Measurements from ENCODE around the gene RPS6KL1.

RPS6KL1 gene

DNA sequence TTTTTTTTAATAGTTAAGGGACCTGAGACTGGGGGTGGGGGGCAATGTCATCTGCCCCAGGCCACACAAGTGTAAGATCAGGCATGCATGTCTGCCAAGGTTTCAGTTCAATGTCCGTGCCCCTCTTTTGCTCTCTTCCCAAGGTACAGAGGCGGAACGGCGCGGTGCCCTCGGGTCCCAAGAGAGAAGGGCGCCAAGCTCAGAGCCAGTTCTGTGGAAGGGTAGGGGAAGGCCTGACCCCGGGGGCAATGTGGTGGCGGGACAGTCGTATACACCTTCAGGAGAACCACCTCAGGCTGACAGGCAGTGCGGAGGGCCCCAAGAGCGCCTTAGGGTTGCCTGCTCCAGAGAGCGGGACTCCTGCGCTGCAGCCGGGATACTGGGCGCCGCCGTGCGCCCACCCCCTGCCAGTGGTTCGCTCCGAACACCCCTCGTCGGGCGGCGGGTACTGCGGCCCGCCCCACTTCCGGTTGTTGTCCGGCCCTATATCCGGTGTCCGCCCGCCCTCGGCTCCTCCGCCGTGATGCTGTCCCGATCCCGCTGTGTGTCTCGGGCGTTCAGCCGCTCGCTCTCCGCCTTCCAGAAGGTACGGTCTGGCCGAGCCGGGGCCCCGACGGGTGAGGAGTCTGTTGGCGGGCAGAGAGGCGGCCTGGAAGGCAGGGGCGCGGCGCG, 41.5 kb downstream of the RPS6KL1 start, which contains the start of gene DLST:
DLST (plus strand) TSS at position 486 of the 672 bp plus-strand sequence; CDS start at position 524, 38 bp downstream.
- peak; percentile 83 for DNase-seq

DNA sequence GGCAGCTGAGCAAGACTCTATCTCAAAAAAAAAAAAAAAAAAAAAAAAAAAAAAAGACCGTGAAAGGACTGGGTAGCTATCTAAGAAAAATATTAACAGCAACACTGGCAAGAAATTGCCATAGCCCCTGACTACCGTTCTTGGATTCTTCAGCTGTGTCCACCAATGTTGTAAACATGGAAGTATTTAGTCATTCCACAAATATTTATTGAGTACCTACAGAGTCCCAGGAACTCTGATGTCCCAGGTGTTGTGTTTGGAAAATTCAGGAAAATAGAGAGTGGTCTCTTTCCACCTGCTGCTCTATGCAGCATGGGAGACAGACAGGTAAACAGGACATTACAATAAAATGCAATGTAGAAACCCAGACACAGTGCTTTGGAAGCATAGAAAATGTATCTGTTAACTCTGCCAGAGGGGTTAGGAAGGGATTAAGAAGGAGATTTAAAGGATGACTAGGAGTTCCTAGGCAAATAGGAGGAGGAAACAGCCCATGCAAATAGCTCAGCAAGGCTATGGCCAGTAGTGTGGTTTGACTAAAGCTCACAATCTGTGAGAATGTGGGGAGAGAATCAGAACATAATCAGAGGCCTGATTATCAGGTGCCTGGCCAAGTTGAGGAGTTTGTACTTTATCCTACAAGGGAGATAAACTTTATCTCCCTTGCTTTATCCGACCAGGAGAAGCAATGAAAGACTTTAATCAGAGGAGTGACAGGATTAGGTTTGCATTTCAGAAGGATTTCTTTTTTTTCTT, 43.5 kb downstream of the RPS6KL1 start:
- DNase-seq, result no peak

DNA sequence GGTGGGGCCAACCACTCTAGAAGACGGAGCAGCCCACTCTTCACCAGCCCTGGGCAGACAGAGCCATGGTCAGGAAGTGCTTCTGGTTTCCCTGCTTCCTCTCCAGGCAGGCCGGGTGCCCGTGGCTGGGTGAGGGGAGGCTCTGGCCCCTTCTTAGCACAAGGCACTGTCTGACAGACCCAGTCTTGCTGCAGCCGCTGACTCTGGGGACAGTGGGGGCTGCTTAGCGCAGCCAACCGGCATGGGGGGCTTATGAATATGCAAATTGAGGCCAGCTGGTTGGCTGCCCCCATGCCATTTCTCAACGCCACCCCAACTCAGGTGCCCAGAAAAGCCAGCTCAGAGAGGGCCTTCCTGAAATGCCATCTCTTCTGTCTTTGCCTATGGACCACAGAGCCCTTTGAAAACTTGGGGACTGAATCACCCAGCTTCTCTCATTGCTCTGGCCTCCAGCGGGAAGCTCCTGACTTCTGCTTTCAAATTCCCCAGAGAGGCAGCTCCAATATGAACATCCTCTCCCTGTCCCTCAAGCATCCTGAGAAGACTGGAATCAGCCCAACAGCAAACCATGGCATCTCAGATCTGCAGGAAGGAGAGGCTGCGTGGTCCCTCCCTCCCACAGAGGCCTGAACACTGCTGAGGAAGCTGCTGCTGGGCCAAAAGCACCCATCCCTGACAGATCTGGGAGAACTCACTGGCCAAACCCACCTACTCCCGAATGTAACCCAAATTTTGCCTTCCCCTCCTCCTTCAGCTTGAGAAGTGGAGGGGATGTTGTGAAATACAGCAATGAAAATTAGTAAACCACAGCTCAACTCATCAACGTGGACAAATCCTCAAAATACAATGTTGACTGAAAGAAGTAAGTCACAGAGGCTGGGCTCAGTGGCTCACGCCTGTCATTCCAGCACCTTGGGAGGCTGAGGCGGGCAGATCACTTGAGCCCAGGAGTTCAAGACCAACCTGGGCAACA, 46.8 kb downstream of the RPS6KL1 start, which contains the start of gene PROX2:
PROX2 (minus strand) TSS at position 205 of the 973 bp plus-strand sequence. CDS start 12,311 bp downstream, outside the sequence.
- no peak for DNase-seq

DNA sequence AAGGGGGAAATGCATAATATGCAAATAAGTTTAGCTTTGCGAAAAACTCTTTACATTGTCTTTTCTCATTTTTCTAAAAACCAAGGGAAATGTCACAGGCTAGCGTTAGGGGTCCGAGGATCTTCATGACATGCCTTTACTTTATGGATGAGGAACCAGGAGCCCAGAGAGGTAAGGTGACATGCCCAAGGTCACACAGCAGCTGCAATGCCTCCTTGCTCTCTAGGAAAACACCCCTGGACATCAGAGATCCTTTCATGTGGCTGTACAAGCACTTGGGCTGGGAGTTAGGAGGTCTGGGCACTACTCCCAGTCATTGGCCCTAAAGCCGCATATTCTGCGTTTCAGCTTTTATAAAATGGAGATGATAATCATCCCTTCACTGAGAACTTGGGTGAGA, 47.9 kb downstream of the RPS6KL1 start:
- no peak for DNase-seq

DNA sequence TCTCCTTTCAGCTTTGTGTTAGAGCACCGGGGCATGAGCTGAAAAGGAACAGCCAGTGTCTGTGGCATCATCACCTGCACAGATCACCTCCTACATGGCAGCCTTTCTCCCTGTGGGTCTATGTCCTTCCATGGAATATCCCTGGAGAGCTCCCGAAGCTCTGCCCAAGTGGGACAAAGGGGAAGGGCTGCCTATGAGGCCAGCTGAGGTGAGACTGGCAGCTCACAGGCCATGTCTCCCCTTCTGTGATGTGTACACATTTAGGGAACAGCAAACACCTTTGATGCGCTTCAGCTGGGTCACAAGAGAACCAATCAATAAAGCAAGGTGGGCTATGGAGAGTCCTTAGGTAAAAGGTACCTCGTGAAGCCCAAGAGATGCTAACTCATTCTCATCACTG, 51.2 kb downstream of the RPS6KL1 start:
- no peak for DNase-seq

DNA sequence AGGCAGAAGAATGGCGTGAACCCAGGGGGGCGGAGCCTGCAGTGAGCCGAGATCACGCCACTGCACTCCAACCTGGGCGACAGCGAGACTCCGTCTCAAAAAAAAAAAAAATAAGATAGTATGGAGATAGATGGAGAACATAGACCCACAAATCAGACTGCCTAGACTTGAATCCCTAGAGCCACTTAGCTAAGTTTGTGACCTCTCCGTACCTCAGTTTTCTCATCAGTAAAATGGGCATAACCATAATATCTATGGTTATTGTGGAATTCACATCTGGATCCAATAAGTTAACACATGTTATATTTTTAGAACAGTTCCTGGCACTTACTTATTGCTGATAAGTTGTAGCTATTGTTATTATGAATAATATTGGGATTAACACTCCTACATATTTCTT, 54.3 kb downstream of the RPS6KL1 start:
- no peak for DNase-seq

DNA sequence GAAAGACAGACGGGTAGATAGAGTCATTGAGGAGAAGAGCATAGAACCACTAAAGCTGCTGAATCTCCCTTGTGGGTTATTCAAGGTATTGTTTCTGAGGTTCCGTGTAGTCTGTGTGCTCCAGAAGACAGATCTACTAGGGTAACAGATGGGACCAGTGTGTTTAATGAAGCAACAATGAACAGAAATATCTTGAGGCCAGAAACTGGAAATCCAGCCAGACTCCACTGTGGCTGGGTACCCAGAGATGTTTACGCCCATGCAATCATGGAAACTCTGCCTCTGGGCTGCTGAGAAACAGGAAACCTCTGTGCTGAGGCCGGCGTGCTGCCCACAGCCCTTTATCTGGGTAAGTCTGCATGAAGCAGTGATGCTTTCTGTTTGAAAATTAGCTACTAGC, 55.4 kb downstream of the RPS6KL1 start:
- DNase-seq, result no peak

DNA sequence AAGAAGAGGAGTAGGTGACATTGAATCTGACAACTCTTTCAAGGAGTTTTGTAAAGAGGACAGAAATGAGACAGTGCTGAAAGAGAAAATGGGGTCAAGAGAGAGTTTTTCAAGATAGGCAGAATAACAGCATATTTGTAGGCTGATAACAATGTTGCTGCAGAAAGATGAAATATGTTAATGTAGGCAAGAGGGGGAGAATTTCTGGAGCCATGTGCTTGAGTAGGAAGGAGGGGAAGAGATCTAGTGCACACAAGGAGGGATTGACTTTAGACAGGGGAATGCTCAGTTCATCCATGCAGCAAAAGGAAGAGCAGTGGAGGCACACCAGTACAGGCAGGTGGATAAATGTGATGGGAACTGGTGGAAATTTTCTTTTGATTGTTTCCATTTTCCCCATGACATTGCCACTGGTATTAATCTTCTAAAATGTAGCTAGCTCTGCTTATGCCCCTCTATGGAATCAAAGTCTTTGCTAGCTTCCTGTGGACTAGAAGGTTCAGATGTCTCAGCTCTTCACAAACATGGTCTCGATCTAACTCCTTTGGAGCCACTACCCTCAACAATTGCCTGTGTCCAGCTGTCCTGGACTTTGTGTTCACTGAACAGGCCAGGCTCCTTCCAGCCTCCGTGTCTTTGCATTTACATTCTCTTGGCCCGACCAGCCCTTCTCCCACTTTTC, 56.2 kb downstream of the RPS6KL1 start:
- no peak for DNase-seq

DNA sequence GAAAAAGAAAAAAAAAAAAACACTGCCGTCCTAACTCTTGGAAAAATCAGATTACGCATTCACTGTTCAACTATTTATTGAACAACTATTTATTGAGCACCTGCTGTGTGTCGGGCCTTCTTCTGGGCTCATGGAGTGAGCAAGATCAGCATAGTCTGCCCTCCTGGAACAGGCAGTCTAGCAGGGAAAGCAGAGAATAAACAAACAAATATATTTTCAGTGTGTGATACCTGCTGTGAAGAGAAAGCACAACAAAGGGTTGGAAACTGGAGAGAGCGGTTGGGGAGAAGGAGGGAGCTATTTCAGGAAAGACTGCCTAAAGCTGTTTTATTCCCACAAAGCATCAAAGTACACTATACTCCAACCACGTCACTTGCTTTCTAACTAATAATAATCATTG, 57.9 kb downstream of the RPS6KL1 start:
- no peak for DNase-seq

DNA sequence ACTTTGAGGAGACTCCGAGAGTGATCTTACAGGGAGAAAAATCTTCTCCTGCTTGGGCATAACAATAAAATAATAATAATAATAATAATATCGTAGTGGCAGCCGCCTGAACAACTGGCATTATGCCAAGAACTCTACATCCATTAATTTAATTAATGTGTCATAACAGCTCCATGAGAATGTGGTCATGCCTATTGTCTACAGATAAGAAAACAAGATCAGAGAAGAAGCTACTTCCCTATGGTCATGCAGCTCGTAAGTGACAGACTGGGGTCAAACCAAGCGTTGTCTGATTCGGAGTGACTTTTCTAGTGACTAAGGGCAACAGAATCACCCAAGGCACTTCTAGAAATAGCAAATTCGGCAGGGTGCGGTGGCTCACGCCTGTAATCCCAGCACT, 58.9 kb downstream of the RPS6KL1 start:
- DNase-seq, result no peak

DNA sequence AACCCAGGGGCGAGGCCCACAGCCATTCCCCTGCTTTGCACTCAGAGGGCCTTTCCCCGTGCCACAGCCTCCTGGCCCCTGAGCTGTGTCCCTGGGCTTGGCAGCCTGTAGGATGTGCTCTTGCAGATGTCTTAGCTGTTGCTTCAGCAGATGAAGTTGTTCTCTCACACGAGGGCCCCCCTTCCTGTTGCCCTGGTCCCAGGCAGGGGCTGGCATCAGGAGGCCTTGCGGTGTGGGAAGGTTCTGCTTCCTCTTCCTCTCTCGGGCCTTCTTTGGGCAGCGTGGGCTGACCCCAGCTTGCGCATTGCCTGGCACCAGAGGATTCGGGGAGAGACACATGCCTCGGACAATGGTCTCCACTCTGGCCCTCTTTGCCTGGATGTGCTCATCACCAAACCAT, 59.8 kb downstream of the RPS6KL1 start:
- DNase-seq, result no peak

DNA sequence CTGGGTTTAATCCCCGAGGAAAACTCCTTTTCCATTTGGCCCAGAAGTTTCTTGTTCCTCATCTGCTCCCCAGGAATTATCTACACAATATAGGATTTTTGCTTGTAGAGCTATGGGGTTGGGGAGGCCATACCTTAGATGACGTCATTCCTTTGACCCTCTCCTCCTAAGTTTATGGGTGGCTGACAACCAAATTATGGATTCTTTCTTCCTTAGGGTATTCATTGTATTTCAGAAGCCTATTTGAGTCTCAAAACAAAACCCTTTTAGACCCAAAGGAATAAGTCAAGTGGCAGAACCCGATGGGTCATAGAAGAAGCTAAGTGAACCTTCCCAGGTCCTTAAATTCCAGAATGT, 61.3 kb downstream of the RPS6KL1 start:
- no peak for DNase-seq

DNA sequence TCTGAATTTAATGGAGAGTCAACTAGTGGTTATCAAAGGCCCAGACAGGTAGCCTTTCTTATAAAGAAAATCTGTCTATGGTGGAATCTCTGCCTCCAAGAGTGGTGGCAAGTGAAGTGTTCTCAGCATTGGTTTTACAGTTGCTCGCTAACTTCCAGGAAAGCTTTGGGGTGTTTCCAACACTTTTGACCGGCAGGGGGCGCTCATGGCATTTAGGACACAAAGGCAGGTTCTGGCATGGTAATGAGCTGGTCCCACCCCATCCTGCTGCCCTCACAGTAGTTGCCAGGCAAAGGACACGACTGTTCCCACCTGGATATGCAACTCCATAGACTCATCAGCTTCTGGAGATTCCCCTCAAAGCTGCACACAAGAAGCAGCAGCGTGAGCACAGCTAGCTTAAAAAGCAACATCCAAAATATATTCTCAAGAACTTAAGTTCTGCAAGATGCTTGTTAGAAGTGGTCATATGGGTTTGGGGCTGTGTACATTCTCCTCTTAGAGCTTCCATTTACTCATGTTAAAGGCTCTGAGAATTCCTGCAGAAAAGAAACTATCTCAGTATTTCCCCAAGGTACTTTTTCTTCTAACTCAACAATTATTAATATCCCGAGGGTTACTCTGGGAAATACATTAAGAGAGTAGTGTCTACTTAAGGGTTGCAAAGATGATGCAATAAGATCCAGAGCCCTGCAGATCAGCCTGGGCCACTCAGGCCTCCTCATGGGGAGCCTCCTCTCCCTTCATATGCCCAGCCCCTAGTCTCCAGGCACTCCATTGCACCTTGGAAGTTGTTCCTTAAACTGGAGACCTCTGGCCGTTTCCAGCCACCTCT, 61.9 kb downstream of the RPS6KL1 start:
- peak; percentile 79 for DNase-seq

DNA sequence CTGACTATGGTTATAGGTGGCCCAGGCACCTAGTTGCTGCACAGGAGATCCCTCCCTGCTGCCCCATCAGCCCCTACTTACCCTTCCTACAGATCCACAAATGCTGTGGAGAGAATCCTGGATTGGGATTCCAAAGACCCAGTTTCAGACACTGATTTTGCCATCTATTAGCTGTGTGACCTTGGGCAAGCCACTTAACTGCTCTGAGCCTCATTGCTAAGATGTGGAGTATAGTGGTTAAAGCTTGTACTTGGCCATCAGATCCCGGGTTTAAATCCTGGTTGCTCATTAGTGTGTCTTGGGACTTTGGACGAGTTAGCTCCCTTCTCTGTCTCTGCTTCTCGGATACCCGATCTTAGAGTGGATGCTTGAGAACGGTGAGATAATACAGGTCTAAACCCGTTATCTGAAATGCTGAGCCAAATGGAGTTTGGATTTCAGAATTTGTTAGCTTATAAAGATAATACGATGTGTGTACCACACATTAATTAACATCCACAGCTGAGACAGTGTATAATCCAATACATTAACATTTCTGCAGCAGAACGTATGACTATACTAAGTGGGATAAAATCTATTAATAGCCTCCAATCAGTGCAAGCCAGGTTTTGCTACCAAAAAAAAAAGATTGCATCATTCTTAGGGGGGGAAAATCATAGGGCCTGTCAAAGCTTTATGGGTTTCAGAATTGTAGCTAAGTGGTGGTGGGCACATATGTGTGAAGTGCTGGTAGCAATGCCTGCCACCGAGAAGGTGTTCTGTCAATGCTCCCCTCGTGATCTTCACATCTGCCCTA, 63.1 kb downstream of the RPS6KL1 start:
- DNase-seq, result no peak

DNA sequence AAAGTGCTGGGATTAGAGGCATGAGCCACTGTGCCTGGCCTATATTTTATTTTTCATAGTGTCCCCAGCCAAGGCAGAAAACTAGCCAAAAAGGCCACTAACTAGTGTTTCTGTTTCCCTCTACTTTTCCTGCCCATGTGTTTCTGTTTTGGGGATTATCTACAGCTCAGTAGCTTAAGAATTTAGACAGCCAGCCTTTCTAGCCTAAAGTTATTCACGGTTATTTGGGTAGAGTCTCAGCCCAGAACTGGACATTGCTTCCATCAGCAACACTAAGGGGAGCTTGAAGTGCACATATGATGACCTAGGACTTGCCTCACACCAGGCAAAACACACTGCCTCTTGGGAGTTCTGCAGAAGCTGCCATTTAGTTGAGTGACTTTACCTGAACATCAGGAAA, 65.0 kb downstream of the RPS6KL1 start:
- no peak for DNase-seq

DNA sequence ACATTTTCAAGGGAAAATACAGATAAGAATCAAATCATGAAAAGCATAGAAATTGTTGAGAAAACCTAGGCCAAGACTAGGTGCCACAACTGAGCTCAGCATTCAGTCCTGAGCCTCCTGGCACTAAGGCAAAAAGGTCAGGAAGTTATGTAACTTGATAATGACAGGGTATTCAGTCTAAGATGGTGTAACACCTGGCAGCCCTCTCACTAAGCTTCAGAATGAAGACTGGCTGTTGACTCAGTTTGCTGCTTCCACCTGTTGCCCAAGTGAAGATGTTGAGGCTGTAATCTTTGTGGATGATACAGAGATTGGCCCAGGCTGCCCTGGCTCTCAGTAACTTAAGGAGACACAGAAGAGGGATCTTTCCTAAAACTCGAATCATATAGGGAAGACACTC, 66.7 kb downstream of the RPS6KL1 start:
- no peak for DNase-seq

DNA sequence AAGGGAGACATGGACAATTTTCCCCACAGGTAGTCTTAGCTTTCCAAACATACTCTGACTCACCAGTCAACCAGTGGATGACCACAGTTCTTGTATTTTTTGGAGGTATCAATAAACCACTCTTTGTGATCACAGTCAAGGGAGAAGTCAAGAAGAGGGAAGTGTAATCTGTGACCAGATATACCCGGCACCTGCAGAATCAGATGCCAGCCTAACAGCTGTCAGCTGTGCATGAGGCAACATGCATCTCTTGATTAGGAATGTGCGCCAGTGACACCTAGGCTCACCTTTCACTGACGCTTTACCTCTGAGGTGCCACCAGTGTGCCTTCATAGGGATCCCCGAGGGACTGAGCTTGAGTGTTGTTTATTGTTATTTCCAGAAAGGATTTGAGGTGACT, 67.1 kb downstream of the RPS6KL1 start:
- no peak for DNase-seq

DNA sequence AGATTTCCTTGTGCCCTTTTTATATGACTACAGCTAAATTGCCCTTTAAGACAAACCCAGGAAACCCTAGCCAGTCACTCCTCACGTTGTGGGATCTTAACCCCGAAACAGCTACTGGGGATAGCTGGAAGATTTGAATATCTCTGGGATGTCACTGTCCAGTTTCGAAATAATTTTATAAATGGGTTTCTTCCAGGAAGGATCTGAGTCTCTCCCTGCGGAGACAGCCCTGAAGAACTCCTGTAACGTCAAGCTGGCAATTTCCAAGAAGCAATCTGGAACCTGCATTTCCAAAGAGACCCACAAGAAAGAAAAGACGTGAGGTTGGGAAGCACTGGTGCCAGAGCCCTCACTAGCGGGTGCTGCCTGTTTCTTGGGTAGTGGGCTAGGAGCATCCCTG, 68.0 kb downstream of the RPS6KL1 start:
- no peak for DNase-seq
